NCI-H1417 (cell line): ENCODE data around the gene NCKAP5.

ENCODE experiments used
- DNase-seq, 3 experiments: peaks; one replicate each; lab custom pipeline; 2025; lab: John Stamatoyannopoulos, UW

Gene NCKAP5

GRCh38 chr2:132668189-132668823 lies 900.0 kb downstream of the NCKAP5 start:
- peak in 2 of 3 experiments; percentile 9 to 27 for DNase-seq

- DNase-seq: no peak
These were observed 900.6 kb downstream of the NCKAP5 start for GRCh38 chr2:132667706-132668105.

- DNase-seq: no peak
These were observed 902.7 kb downstream of the NCKAP5 start for GRCh38 chr2:132665401-132666140.

GRCh38 chr2:132664096-132664495 lies 904.2 kb downstream of the NCKAP5 start:
- no peak for DNase-seq

GRCh38 chr2:132662732-132663131 lies 905.5 kb downstream of the NCKAP5 start:
- peak in 1 of 3 experiments; percentile 6 for DNase-seq

GRCh38 chr2:132659331-132659730 lies 908.9 kb downstream of the NCKAP5 start:
- no peak for DNase-seq

- no peak for DNase-seq
These were observed 911.8 kb downstream of the NCKAP5 start for GRCh38 chr2:132656266-132656975.

- DNase-seq: no peak
These were observed 913.3 kb downstream of the NCKAP5 start for GRCh38 chr2:132654968-132655367.

- DNase-seq: no peak
These were observed 913.9 kb downstream of the NCKAP5 start for GRCh38 chr2:132654335-132654734.

GRCh38 chr2:132652474-132652873 lies 915.8 kb downstream of the NCKAP5 start:
- no peak for DNase-seq

GRCh38 chr2:132651115-132652045 lies 916.9 kb downstream of the NCKAP5 start:
- peak in 2 of 3 experiments; percentile 23 to 40 for DNase-seq

- DNase-seq: no peak
These were observed 921.6 kb downstream of the NCKAP5 start for GRCh38 chr2:132646540-132647108.

GRCh38 chr2:132645722-132646539 lies 922.3 kb downstream of the NCKAP5 start:
- DNase-seq: no peak

- peak; percentile 61 to 79 (median 71) for DNase-seq
These were observed 923.1 kb downstream of the NCKAP5 start for GRCh38 chr2:132645176-132645575.

- no peak for DNase-seq
These were observed 925.8 kb downstream of the NCKAP5 start for GRCh38 chr2:132642415-132642814.

GRCh38 chr2:132641819-132642218 lies 926.4 kb downstream of the NCKAP5 start:
- DNase-seq: no peak

GRCh38 chr2:132640116-132640515 lies 928.1 kb downstream of the NCKAP5 start:
- DNase-seq: peak in 1 of 3 experiments; percentile 42

GRCh38 chr2:132638313-132639040 lies 929.8 kb downstream of the NCKAP5 start:
- DNase-seq: peak in 1 of 3 experiments; percentile 63

- DNase-seq: no peak
These were observed 931.9 kb downstream of the NCKAP5 start for GRCh38 chr2:132636346-132636745.

GRCh38 chr2:132633635-132634034 lies 934.6 kb downstream of the NCKAP5 start:
- DNase-seq: no peak
